ENCODE results near the gene DMRTA1. TPM values are rescaled to one million over a fixed set of nuclear protein-coding genes. Genes with fewer than 3 reads are reported as not detected.
A peak's percentile ranks its signal among the peaks of the same experiment; 100 is the strongest.

Gene DMRTA1
- total and polyA plus RNA-seq, 2 experiments from 2014 or later = 4.1 to 8.8 TPM

- no peak for TF ChIP-seq CTCF (conservative IDR thresholded peaks at IDR 0.05; ENCODE audit: low read depth in 2 of 2)
These were observed 16.6 kb downstream of the DMRTA1 start for GRCh38 chr9:22463205-22463604.

GRCh38 chr9:22469928-22470544 lies 23.4 kb downstream of the DMRTA1 start:
- H3F3A ChIP-seq (replicated peaks; ENCODE audit: low read depth) = no peaks in the 10 kb centered on the region
- TF ChIP-seq NANOG (IDR thresholded peaks at IDR 0.05; ENCODE audit: borderline replicate concordance) (no peak), CTCF (conservative IDR thresholded peaks at IDR 0.05; ENCODE audit: low read depth in 2 of 2) (peak; percentile 82 to 92)
- H3K27ac Mint-ChIP-seq = no peak overlapping the region
- no peaks in the 10 kb centered on the region for H3K36me3 Mint-ChIP-seq (ENCODE audit: low read depth)
- H3K4me2 ChIP-seq = no peak overlapping the region
- no peaks in the 10 kb centered on the region for H3K9me2 ChIP-seq (ENCODE audit: insufficient read depth)
- H3K4me3 ChIP-seq = no peak overlapping the region
- no peak overlapping the region for H2AFZ ChIP-seq
- peaks cover 7% of the 10 kb centered on the region; the same call in 1 of the 2 replicates for H3K4me1 ChIP-seq (ENCODE audit: insufficient read depth)
- H3K9me3 Mint-ChIP-seq = no peaks in the 10 kb centered on the region
- peak; percentile 95 for ATAC-seq
- H3K27ac ChIP-seq (ENCODE audit: low read depth) = no peak overlapping the region
- H3K27me3 ChIP-seq (ENCODE audit: insufficient read depth) = no peaks in the 10 kb centered on the region
- no peaks in the 10 kb centered on the region for H3K36me3 ChIP-seq (ENCODE audit: insufficient read depth)
- H3K4me3 Mint-ChIP-seq = no peak overlapping the region
- peaks cover 12% of the 10 kb centered on the region for H3K4me1 Mint-ChIP-seq
- H3K79me2 ChIP-seq (replicated peaks; ENCODE audit: insufficient read depth) = no peaks in the 10 kb centered on the region
- no peaks in the 10 kb centered on the region for H3K27me3 Mint-ChIP-seq (ENCODE audit: insufficient read depth, low read depth, poor library complexity)
- no peaks in the 10 kb centered on the region for H4K20me1 ChIP-seq (replicated peaks; ENCODE audit: insufficient read depth)
- peak; percentile 87 for DNase-seq (ENCODE audit: low spot score)

More at GRCh38 chr9:22463205-22463604, 16.6 kb downstream of the DMRTA1 start:
- H4K20me1 ChIP-seq (replicated peaks; ENCODE audit: insufficient read depth) = no peaks in the 10 kb centered on the region
- ATAC-seq (no peak), DNase-seq (ENCODE audit: low spot score) (no peak)
- H3K36me3 ChIP-seq (ENCODE audit: insufficient read depth) = no peaks in the 10 kb centered on the region
- H3K4me1 ChIP-seq (ENCODE audit: insufficient read depth) = no peaks in the 10 kb centered on the region
- H3K4me3 ChIP-seq = no peak overlapping the region
- no peak overlapping the region for H3K4me3 Mint-ChIP-seq
- H3K27ac ChIP-seq (ENCODE audit: low read depth) = no peak overlapping the region
- no peaks in the 10 kb centered on the region for H3K27me3 ChIP-seq (ENCODE audit: insufficient read depth)
- no peaks in the 10 kb centered on the region for H3K4me1 Mint-ChIP-seq
- no peaks in the 10 kb centered on the region for H3F3A ChIP-seq (replicated peaks; ENCODE audit: low read depth)
- H3K27ac Mint-ChIP-seq = no peak overlapping the region
- no peak overlapping the region for H2AFZ ChIP-seq
- no peaks in the 10 kb centered on the region for H3K36me3 Mint-ChIP-seq (ENCODE audit: low read depth)
- no peaks in the 10 kb centered on the region for H3K9me2 ChIP-seq (ENCODE audit: insufficient read depth)
- no peak overlapping the region for H3K4me2 ChIP-seq
- no peaks in the 10 kb centered on the region for H3K9me3 Mint-ChIP-seq
- H3K27me3 Mint-ChIP-seq (ENCODE audit: insufficient read depth, low read depth, poor library complexity) = no peaks in the 10 kb centered on the region
- H3K79me2 ChIP-seq (replicated peaks; ENCODE audit: insufficient read depth) = no peaks in the 10 kb centered on the region

GRCh38 chr9:22481566-22481965 lies 34.9 kb downstream of the DMRTA1 start:
- H3K4me1 ChIP-seq (ENCODE audit: insufficient read depth) = peaks cover 31% of the 10 kb centered on the region
- no peak overlapping the region; the same call in 1 of the 2 replicates for H3K4me2 ChIP-seq
- Mint-ChIP-seq H3K36me3 (ENCODE audit: low read depth) (peaks cover 6% of the 10 kb centered on the region; the same call in 1 of the 3 replicates), H3K27ac (no peak overlapping the region), H3K4me3 (no peak overlapping the region), H3K9me3 (peaks cover 6% of the 10 kb centered on the region; the same call in 2 of the 3 replicates), H3K4me1 (peaks cover 28% of the 10 kb centered on the region), H3K27me3 (ENCODE audit: insufficient read depth, low read depth, poor library complexity) (peaks cover 2% of the 10 kb centered on the region)
- no peak overlapping the region for H3K4me3 ChIP-seq
- ATAC-seq (no peak), DNase-seq (ENCODE audit: low spot score) (no peak)
- H3K27me3 ChIP-seq (ENCODE audit: insufficient read depth) = no peaks in the 10 kb centered on the region
- no peak overlapping the region for H3K27ac ChIP-seq (ENCODE audit: low read depth)
- H2AFZ ChIP-seq = peak overlapping the region; percentile 19; the same call in 1 of the 2 replicates
- no peaks in the 10 kb centered on the region for H3K36me3 ChIP-seq (ENCODE audit: insufficient read depth)
- H4K20me1 ChIP-seq (replicated peaks; ENCODE audit: insufficient read depth) = no peaks in the 10 kb centered on the region
- H3K9me2 ChIP-seq (ENCODE audit: insufficient read depth) = no peaks in the 10 kb centered on the region
- H3F3A ChIP-seq (replicated peaks; ENCODE audit: low read depth) = no peaks in the 10 kb centered on the region
- H3K79me2 ChIP-seq (replicated peaks; ENCODE audit: insufficient read depth) = no peaks in the 10 kb centered on the region
- no peak for TF ChIP-seq POLR2AphosphoS5 (IDR thresholded peaks at IDR 0.05; ENCODE audit: low read depth)
- no peak for TF ChIP-seq REST (IDR thresholded peaks at IDR 0.05; ENCODE audit: unreplicated experiment)
- TF ChIP-seq ZNF331 (CRISPR knock-in tag; IDR thresholded peaks at IDR 0.05; ENCODE audit: low read depth) = no peak
- TF ChIP-seq NANOG (IDR thresholded peaks at IDR 0.05; ENCODE audit: borderline replicate concordance) = no peak
- TF ChIP-seq ETS1 (IDR thresholded peaks at IDR 0.05) = no peak
- TF ChIP-seq JUNB (IDR thresholded peaks at IDR 0.05; ENCODE audit: unreplicated experiment) = no peak
- TF ChIP-seq EZH2phosphoT487 (IDR thresholded peaks at IDR 0.05; ENCODE audit: unreplicated experiment) = no peak
